K562 (cell line): ENCODE data around the gene MAN1A1. TPM values are rescaled to one million over a fixed set of nuclear protein-coding genes. Genes with fewer than 3 reads are reported as not detected.

ENCODE experiments used
- ATAC-seq: fragments of 200-7000 bp; cut with Tn5 transposase; 3 replicates; pipeline ENCODE4 v1.9.1; 2020; ENCODE audit warnings: moderate library complexity
- BruUV-seq: library from RNA; stranded (reverse); fragments of 400-500 nt; replicated peaks from 2 replicates; lab custom pipeline; 2021; lab: Mats Ljungman, UMichigan
- CTCF ChIA-PET: fragments of 300-600 bp; formaldehyde crosslinking; extraction: SDS; loops from one replicate; lab custom pipeline; 2021; ENCODE audit warnings: low intra/inter-chr PET ratio; lab: Yijun Ruan, JAX
- POLR2A ChIA-PET: fragments of 300-600, 350-650 bp; sonication (Branson Sonifier 250); formaldehyde crosslinking; extraction: SDS; loops from one replicate; lab custom pipeline; 2021; ENCODE audit warnings: antibody characterized with exemption, inconsistent platforms; lab: Yijun Ruan, JAX
- DNase-seq, 4 experiments: peaks; one replicate each; pipeline versions ENCODE4 v3.0.0 to v3.0.0-alpha.2; 2011 to 2018; ENCODE audit warnings: low spot score in 3 of 4, mixed read lengths in 3 of 4; ENCODE audit errors: extremely low read depth in 1 of 4
- FAIRE-seq: peaks from 2 replicates; lab custom pipeline; 2011; peaks lifted over from hg19 to GRCh38; lab: Jason Lieb, UNC
- H2AFZ ChIP-seq: 2 replicates; pipeline ENCODE4 v1.6.0; 2011; ENCODE audit warnings: low read depth, low read length, control low read depth, inconsistent platforms
- H3K27ac ChIP-seq: fragments of 200-600 bp; 3 replicates; pipeline ENCODE4 v1.8.0; 2011; ENCODE audit warnings: low read depth, mild to moderate bottlenecking, control low read depth, inconsistent platforms, low read length, moderate library complexity, mixed read lengths; ENCODE audit errors: extremely low read depth
- H3K27me3 ChIP-seq, 2 experiments: fragments of 300-600 bp in 1 of 2; 2 replicates in 1 of 2; 3 replicates in 1 of 2; pipeline versions ENCODE4 v1.6.0 to v1.8.0; 2011; ENCODE audit warnings: inconsistent platforms in 2 of 2, low read length in 2 of 2, mild to moderate bottlenecking in 1 of 2, mixed read lengths in 1 of 2, moderate library complexity in 1 of 2; ENCODE audit not compliant: control insufficient read depth in 2 of 2, insufficient read depth in 2 of 2
- H3K36me3 ChIP-seq: fragments of 300-600 bp; 3 replicates; pipeline ENCODE4 v1.8.0; 2011; ENCODE audit warnings: mild to moderate bottlenecking, low read length, inconsistent platforms; ENCODE audit not compliant: control insufficient read depth, insufficient read depth
- H3K4me1 ChIP-seq, 2 experiments: fragments of 200-600 bp in 1 of 2; replicated peaks in 1 of 2; 2 replicates in 1 of 2; 3 replicates in 1 of 2; pipeline versions ENCODE4 v1.5.1 to v1.8.0; 2011; ENCODE audit warnings: inconsistent platforms in 2 of 2, low read length in 2 of 2, mild to moderate bottlenecking in 1 of 2, mixed read lengths in 1 of 2, moderate library complexity in 1 of 2; ENCODE audit not compliant: control insufficient read depth in 2 of 2, insufficient read depth in 2 of 2
- H3K4me2 ChIP-seq: 2 replicates; pipeline ENCODE4 v1.6.1; 2011; ENCODE audit warnings: low read length, control low read depth, inconsistent platforms, mixed read lengths; ENCODE audit not compliant: insufficient read depth
- H3K4me3 ChIP-seq: fragments of 200-600 bp; sonication (generic), shearing (Covaris generic); 2 replicates; pipeline ENCODE4 v1.5.1; 2016; ENCODE audit warnings: control low read depth, inconsistent platforms
- H3K79me2 ChIP-seq: fragments of 200-600 bp; 3 replicates; pipeline ENCODE4 v1.8.0; 2011; ENCODE audit warnings: low read length, inconsistent platforms; ENCODE audit not compliant: control insufficient read depth, insufficient read depth
- H3K9ac ChIP-seq, 2 experiments: 2 replicates each; pipeline versions ENCODE4 v1.6.0 to v1.6.1; 2011; ENCODE audit warnings: low read depth in 2 of 2, low read length in 2 of 2, control low read depth in 1 of 2, inconsistent platforms in 1 of 2, mild to moderate bottlenecking in 1 of 2, mixed read lengths in 1 of 2; ENCODE audit not compliant: insufficient read depth in 1 of 2
- H3K9me1 ChIP-seq: one replicate; pipeline ENCODE4 v1.6.0; 2011; ENCODE audit warnings: inconsistent platforms, mild to moderate bottlenecking, low read length, moderate library complexity; ENCODE audit not compliant: control insufficient read depth, insufficient read depth
- H3K9me3 ChIP-seq: replicated peaks from 2 replicates; pipeline ENCODE4 v1.5.1; 2011; ENCODE audit warnings: low read depth, low read length, inconsistent platforms; ENCODE audit not compliant: control insufficient read depth, insufficient read depth
- H4K20me1 ChIP-seq: replicated peaks from 2 replicates; pipeline ENCODE4 v1.6.1; 2011; ENCODE audit warnings: low read length, inconsistent platforms, mixed read lengths; ENCODE audit not compliant: control insufficient read depth, insufficient read depth
- BCL6 ChIP-seq: fragments of 250-450 bp; sonication (Bioruptor Pico); IDR thresholded peaks from 2 replicates; pipeline ENCODE4 v1.4.0; 2020
- COPS2 ChIP-seq: fragments of 450-650 bp; conservative IDR thresholded peaks from 2 replicates; pipeline ENCODE4 v1.6.1; 2016; ENCODE audit warnings: mild to moderate bottlenecking, moderate library complexity
- CREM ChIP-seq: IDR thresholded peaks from 2 replicates; pipeline ENCODE4 v1.6.1; 2014; ENCODE audit warnings: antibody characterized with exemption, low read depth
- FOXJ2 ChIP-seq: fragments of 200-800 bp; sonication (Bioruptor generic); IDR thresholded peaks from 2 replicates; pipeline ENCODE4 v1.6.1; 2016; ENCODE audit warnings: missing genetic modification characterization, missing compliant biosample characterization
- HDAC2 ChIP-seq: fragments of 450-650 bp; IDR thresholded peaks from 2 replicates; pipeline ENCODE4 v1.6.1; 2016; ENCODE audit warnings: mild to moderate bottlenecking
- HDAC8 ChIP-seq: fragments of 450-650 bp; IDR thresholded peaks from 2 replicates; pipeline ENCODE4 v1.6.1; 2016; ENCODE audit warnings: mild to moderate bottlenecking, missing genetic modification characterization, moderate library complexity, missing compliant biosample characterization
- IRF2 ChIP-seq: sonication (generic); formaldehyde crosslinking; IDR thresholded peaks from 2 replicates; pipeline ENCODE4 v1.8.1; 2022; ENCODE audit warnings: mild to moderate bottlenecking, missing genetic modification reagents
- KLF10 ChIP-seq: fragments of 250-450 bp; sonication (Bioruptor Pico); IDR thresholded peaks from 2 replicates; pipeline ENCODE4 v1.6.1; 2021; ENCODE audit warnings: matching md5 sums
- LEF1 ChIP-seq: fragments of 450-650 bp; IDR thresholded peaks from 2 replicates; pipeline ENCODE4 v1.6.1; 2016; ENCODE audit warnings: mild to moderate bottlenecking
- MCM3 ChIP-seq: fragments of 450-650 bp; IDR thresholded peaks from 2 replicates; pipeline ENCODE4 v1.6.1; 2016
- RCOR1 ChIP-seq, 2 experiments: IDR thresholded peaks; 2 replicates each; pipeline ENCODE4 v1.6.1; 2012; ENCODE audit warnings: low read depth in 2 of 2, low read length in 2 of 2, borderline replicate concordance in 1 of 2, improper control_type of control experiment in 1 of 2
- RUNX1 ChIP-seq: sonication (generic); IDR thresholded peaks from 2 replicates; pipeline ENCODE4 v1.6.1; 2016; ENCODE audit warnings: antibody characterized with exemption, low read depth
- SMAD1 ChIP-seq: fragments of 150-350 bp; IDR thresholded peaks from 2 replicates; pipeline ENCODE4 v1.6.1; 2014; ENCODE audit warnings: low read length, low read depth; ENCODE audit not compliant: partially characterized antibody
- SRF ChIP-seq, 2 experiments: fragments of 250-450, 450-650 bp in 1 of 2; sonication (Bioruptor Pico) in 1 of 2; sonication (generic) in 1 of 2; formaldehyde crosslinking; IDR thresholded peaks; 2 replicates each; pipeline versions ENCODE4 v1.5.0 to v1.5.1; 2020 to 2022; ENCODE audit warnings: mild to moderate bottlenecking in 1 of 2, missing genetic modification reagents in 1 of 2
- TEAD2 ChIP-seq: fragments of 450-650 bp; IDR thresholded peaks from 2 replicates; pipeline ENCODE4 v1.6.1; 2016; ENCODE audit warnings: missing genetic modification characterization, control low read depth, missing compliant biosample characterization
- ZNF780A ChIP-seq: fragments of 250-450 bp; sonication (Bioruptor Pico); IDR thresholded peaks from 2 replicates; pipeline ENCODE4 v1.5.0; 2021; ENCODE audit warnings: mild to moderate bottlenecking
- WGBS: fragments of 100-300 bp; shearing (Covaris generic); methylation state at CpG from one replicate; pipeline ENCODE4 v1.1.6; 2016; ENCODE audit warnings: low coverage, mixed read lengths; ENCODE audit not compliant: insufficient coverage; ENCODE audit errors: missing lambda C conversion rate; 5-methylcytosine and 5-hydroxymethylcytosine counted together
- in situ Hi-C: fragments of 300-500 bp; cut with MboI; formaldehyde crosslinking; loops from 4 replicates; pipeline ENCODE4 v1.15.0; 2018; ENCODE audit warnings: inconsistent platforms, mixed read lengths
- intact Hi-C: fragments of 100-400 bp; cut with micrococcal nuclease; formaldehyde crosslinking; loops from 2 replicates; pipeline ENCODE4 v1.14.2; 2022
- polyA plus RNA-seq, 8 experiments: library from polyadenylated mRNA; depleted of rRNA in 4 of 8; stranded (reverse) in 5 of 8; unstranded in 3 of 8; fragments of >200 nt; fragmentation: Nextera tagmentation in 2 of 8; fragmentation: Illumina TruSeq in 1 of 8; extraction: Ambion mirVana in 2 of 8; extraction: Trizol in 1 of 8; gene quantifications; 2 replicates each; pipeline versions ENCODE4 v1.2.1 to v1.2.3, GENCODE V29; 2011 to 2014; ENCODE audit warnings: inconsistent platforms in 1 of 8, missing spikeins in 1 of 8
- total RNA-seq, 7 experiments: library from RNA; depleted of rRNA in 6 of 7; stranded (reverse); fragments of >200 nt in 6 of 7; fragmentation: Illumina TruSeq in 2 of 7; extraction: Trizol in 2 of 7; gene quantifications; 2 replicates each; pipeline versions ENCODE4 v1.2.1 to v1.2.3, GENCODE V29; 2011 to 2021; ENCODE audit warnings: low replicate concordance in 1 of 7
- TF ChIP-seq, protein P1 (sequence below): fragments of 450-650 bp; IDR thresholded peaks from 2 replicates; pipeline ENCODE4 v1.6.1; 2018; ENCODE audit warnings: mild to moderate bottlenecking, low read depth; ENCODE audit not compliant: partially characterized antibody
- TF ChIP-seq, protein P2 (sequence below): IDR thresholded peaks from 2 replicates; pipeline ENCODE4 v1.6.1; 2016; ENCODE audit warnings: missing genetic modification characterization, missing compliant biosample characterization
- TF ChIP-seq, protein P3 (sequence below): sonication (generic); formaldehyde crosslinking; IDR thresholded peaks from 2 replicates; pipeline ENCODE4 v1.9.0; 2022; ENCODE audit warnings: mild to moderate bottlenecking, missing genetic modification reagents

Gene MAN1A1
- total and polyA plus RNA-seq, 9 of the 15 experiments (the other 6 are each of a cell fraction or from before 2014, with no cell fraction given): 24.5 to 78.4 (median 59.7) TPM

DNA sequence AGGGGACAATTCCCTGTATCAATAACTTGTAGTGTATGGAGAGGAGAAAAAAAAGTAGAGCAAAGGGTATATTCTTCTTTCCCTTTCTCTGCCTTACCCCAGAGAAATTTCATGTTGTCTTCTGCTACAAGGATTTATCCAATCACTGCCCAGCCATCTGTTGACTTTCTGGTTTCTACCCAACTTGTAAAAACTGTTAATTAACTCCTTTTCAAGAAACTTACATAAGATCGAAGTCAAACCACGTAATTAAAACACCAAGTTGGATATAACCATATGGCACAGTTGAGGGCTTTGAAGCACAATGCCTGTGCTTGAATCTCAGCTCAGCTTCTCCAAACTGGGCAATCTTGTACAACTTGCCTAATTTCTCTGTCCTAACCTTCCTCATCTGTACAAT, 99.5 kb downstream of the MAN1A1 start:
- Histone ChIP-seq H3K27me3 (no peaks in the 10 kb centered on the region), H3K9me3 (no peaks in the 10 kb centered on the region), H3K79me2 (peaks cover 81% of the 10 kb centered on the region), H3K9me1 (no peaks in the 10 kb centered on the region), H3K9ac (no peak overlapping the region), H2AFZ (no peak overlapping the region), H3K4me3 (no peak overlapping the region), H3K27ac (no peak overlapping the region), H4K20me1 (no peaks in the 10 kb centered on the region), H3K36me3 (peaks cover 90% of the 10 kb centered on the region), H3K4me2 (no peak overlapping the region)
- POLR2A ChIA-PET: interaction anchor here (0.7 kb wide), 1 partner anchor 11 kb away, joined by 3 read pairs; no protein-coding TSS in a partner anchor
- FAIRE-seq (no peak), ATAC-seq (no peak), DNase-seq (no peak)
- CTCF ChIA-PET: no interaction called here
- BruUV-seq: no TSS peak
- intact Hi-C loops (no loop called here), in situ Hi-C loops (no loop called here)
- 85% methylated on average over 2 of the region's 2 CpGs for WGBS
- TF ChIP-seq, protein P1, sequence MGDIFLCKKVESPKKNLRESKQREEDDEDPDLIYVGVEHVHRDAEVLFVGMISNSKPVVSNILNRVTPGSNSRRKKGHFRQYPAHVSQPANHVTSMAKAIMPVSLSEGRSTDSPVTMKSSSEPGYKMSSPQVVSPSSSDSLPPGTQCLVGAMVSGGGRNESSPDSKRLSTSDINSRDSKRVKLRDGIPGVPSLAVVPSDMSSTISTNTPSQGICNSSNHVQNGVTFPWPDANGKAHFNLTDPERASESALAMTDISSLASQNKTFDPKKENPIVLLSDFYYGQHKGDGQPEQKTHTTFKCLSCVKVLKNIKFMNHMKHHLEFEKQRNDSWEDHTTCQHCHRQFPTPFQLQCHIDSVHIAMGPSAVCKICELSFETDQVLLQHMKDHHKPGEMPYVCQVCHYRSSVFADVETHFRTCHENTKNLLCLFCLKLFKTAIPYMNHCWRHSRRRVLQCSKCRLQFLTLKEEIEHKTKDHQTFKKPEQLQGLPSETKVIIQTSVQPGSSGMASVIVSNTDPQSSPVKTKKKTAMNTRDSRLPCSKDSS: no peak
- TF ChIP-seq LEF1: no peak
- TF ChIP-seq, protein P2, sequence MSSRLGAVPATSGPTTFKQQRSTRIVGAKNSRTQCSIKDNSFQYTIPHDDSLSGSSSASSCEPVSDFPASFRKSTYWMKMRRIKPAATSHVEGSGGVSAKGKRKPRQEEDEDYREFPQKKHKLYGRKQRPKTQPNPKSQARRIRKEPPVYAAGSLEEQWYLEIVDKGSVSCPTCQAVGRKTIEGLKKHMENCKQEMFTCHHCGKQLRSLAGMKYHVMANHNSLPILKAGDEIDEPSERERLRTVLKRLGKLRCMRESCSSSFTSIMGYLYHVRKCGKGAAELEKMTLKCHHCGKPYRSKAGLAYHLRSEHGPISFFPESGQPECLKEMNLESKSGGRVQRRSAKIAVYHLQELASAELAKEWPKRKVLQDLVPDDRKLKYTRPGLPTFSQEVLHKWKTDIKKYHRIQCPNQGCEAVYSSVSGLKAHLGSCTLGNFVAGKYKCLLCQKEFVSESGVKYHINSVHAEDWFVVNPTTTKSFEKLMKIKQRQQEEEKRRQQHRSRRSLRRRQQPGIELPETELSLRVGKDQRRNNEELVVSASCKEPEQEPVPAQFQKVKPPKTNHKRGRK (tag): no peak
- no peak for TF ChIP-seq MCM3
- no peak for TF ChIP-seq COPS2
- no peak for TF ChIP-seq RUNX1
- TF ChIP-seq, protein P3, sequence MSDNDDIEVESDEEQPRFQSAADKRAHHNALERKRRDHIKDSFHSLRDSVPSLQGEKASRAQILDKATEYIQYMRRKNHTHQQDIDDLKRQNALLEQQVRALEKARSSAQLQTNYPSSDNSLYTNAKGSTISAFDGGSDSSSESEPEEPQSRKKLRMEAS (CRISPR knock-in tag): no peak
- TF ChIP-seq SMAD1: no peak
- no peak for TF ChIP-seq SRF (CRISPR knock-in tag; IDR thresholded peaks at IDR 0.05)
- TF ChIP-seq BCL6: no peak
- no peak for TF ChIP-seq CREM
- no peak for TF ChIP-seq FOXJ2 (tag)
- TF ChIP-seq HDAC8: no peak
- no peak for TF ChIP-seq HDAC2
- no peak for TF ChIP-seq RCOR1 (IDR thresholded peaks at IDR 0.05; ENCODE audit: borderline replicate concordance in 1 of 2, low read depth in 2 of 2, low read length in 2 of 2)
- no peak for TF ChIP-seq ZNF780A (CRISPR knock-in tag)
- no peak for TF ChIP-seq KLF10 (CRISPR knock-in tag)
- no peak for TF ChIP-seq TEAD2
- TF ChIP-seq IRF2 (CRISPR knock-in tag): no peak
- TF ChIP-seq, all 486 proteins: peak for 0
- peaks cover 0 to 8% of the 10 kb centered on the region in 2 experiments; a peak in 2 of 5 replicates for H3K4me1 ChIP-seq
